GM12872 (cell line): ENCODE data around the gene SLC33A1.

ENCODE experiments used
- TF ChIP-seq, protein P1 (sequence below): IDR thresholded peaks from 3 replicates; pipeline ENCODE4 v1.5.1; 2011; ENCODE audit warnings: low read depth, mild to moderate bottlenecking, low read length, moderate library complexity; ENCODE audit not compliant: insufficient read depth

SLC33A1 gene

DNA sequence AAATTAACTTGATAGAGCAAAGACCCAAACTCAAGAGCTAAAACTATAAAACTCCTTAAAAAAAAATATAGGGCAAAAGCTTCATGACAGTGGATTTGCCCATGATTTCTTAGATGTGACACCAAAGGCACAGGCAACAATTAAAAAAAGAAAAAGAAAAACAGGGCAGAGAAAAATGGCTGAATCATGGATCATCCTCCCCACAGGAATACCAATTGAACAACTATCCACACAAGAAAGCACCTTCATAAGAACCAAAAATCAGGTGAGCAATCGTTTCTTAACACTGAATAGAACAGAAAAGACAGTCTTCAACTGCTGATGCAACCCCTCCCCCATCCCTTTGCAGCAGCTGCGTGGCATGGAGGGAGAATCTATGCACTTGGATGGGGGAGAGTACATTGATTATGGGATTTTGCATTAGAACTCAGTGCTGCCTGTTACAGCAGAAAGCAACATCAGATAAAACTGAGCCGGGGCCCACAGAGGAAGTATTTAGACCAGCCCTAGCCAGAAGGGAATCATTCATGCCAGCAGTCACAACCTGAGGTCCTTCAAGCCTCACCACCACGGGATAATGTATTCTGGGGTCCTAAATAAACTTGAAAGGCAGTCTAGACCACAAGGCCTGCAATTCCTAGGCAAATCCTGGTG lies 63.8 kb downstream of the SLC33A1 start:
- TF ChIP-seq, protein P1, sequence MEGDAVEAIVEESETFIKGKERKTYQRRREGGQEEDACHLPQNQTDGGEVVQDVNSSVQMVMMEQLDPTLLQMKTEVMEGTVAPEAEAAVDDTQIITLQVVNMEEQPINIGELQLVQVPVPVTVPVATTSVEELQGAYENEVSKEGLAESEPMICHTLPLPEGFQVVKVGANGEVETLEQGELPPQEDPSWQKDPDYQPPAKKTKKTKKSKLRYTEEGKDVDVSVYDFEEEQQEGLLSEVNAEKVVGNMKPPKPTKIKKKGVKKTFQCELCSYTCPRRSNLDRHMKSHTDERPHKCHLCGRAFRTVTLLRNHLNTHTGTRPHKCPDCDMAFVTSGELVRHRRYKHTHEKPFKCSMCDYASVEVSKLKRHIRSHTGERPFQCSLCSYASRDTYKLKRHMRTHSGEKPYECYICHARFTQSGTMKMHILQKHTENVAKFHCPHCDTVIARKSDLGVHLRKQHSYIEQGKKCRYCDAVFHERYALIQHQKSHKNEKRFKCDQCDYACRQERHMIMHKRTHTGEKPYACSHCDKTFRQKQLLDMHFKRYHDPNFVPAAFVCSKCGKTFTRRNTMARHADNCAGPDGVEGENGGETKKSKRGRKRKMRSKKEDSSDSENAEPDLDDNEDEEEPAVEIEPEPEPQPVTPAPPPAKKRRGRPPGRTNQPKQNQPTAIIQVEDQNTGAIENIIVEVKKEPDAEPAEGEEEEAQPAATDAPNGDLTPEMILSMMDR, result no peak

DNA sequence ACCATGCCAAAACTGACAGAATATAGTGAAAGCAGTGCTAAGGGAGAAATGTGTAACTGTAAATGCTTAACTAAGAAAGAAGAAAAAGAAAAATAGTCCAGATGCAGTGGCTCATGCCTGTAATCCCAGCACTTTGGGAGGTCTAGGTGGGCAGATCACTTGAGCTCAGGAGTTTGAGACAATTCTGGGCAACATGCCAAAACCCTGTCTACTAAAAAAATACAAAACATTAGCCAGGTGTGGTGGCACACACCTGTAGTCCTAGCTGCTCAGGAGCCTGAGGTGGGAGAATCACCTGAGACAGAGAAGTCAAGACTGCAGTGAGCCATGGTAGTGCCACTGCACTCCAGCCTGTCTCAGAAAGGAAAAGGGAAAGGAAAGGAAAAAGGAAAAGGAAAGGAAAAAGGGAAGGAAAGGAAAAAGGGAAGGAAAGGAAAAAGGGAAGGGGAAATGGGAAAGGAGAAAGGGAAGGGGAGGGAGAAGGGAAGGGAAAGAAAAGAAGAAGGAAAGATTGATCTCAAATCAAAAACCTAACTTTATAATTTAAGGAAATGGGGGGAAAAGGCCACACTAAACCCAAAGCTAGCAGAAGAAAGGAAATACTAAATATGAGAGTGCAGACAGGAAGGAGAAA lies 68.4 kb downstream of the SLC33A1 start:
- TF ChIP-seq, protein P1, result no peak

DNA sequence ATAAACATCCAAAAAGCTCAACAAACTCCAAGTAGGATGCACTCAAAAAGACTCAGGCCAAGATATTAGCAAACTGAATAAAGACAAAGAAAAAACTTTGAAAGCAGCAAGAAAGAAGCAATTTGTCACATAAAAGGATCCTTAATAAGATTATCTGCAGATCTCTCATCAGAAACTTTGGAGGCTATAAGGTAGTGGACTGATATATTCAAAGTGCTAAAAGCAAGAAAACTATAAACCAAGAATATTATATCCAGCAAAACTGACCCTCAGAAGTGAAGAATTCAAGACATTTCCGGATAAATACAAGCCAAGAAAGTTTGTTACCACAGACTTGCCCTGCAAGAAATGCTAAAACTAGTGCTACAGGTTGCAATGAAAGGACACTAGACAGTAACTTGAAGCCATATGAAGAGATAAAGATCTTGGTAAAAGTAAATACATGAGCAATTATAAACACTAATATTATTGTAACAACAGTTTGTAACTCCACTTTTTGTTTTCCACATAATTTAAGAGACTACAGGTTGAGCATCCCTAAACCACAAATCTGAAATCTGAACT lies 71.8 kb downstream of the SLC33A1 start:
- TF ChIP-seq, protein P1, result no peak

DNA sequence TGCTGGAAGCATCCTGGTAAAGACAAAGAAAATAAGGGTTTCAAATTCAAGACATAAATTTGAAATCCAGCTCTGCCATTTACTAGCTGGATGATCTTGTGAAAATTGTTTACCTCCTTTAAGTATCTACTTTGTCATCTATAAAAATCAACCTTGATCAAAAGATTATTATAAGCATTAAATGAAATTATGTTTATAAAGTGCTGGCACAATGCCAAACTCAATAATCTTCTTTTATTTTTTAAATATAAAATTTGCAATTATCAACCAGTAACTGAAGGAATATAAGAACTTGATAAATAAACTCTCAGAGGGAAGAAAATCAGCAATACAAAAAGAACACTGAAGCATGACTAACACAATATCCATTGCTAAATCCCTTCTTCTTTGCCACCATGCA lies 73.9 kb downstream of the SLC33A1 start:
- TF ChIP-seq, protein P1, result no peak

DNA sequence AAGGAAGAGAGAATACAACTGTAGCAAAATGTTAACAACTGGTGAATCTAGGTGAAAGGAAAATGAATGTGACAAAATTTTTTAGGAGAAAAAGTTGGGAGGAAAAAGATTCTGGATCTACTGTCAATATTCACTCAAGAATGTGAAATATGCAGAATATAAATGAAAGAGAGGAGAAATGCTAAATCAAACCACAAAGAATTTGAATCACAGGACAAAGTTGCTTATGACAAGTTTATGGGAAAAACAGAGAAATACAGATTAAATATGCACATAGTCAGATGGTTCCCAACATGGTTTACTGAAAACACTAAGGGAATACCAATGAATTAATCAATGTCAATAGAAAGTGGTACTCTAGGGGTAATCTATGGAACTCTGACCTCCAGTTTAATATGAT lies 75.8 kb downstream of the SLC33A1 start:
- TF ChIP-seq, protein P1, result no peak

DNA sequence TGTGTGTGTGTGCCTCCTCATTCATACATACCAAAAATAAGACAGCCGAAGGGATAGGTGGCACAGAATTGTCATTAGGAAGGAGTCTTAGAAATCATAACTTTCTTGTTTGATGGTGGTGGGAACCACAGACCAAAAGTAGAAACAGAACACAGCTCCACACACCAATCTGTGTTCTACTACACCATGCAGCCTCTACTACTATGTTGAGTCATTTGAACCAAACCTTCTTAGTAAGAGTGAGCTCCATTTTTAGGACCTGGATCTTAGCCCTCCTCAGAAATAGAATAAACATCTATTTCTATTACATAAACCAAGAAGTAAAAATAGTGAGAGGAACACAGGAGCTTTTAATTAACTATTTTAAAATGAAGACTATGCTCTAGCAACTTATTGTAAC lies 81.4 kb downstream of the SLC33A1 start:
- TF ChIP-seq, protein P1, result no peak

DNA sequence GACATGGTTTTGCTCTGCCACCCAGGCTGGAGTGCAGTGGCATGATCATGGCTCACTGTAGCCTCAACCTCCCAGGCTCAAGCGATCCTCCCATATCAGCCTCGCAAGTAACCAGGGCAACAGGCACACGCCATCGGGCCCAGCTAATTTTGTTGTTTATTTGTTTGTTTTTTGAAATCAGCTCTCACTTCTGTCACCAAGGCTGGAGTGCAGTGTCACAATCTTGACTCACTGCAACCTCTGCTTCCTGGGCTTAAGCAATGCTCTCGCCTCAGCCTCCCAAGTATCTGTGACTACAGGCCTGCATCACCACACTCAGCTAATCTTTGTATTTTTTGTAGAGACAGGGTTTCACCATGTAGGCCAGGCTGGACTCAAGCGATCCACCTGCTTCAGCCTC lies 83.1 kb downstream of the SLC33A1 start:
- TF ChIP-seq, protein P1, result no peak
